SK-N-SH treated with all-trans-retinoic acid at 6 μM for 48 hours (cell line): ENCODE results near the gene CRAMP1.

ENCODE experiments used
- ARNTL ChIP-seq: fragments of 450-650 bp; formaldehyde crosslinking; IDR thresholded peaks from 2 replicates; pipeline ENCODE4 v1.5.0; 2020; ENCODE audit warnings: low read depth, mild to moderate bottlenecking, moderate library complexity, borderline replicate concordance
- PATZ1 ChIP-seq: fragments of 250-450 bp; sonication (Bioruptor Pico); IDR thresholded peaks from 2 replicates; pipeline ENCODE4 v1.8.0; 2020; ENCODE audit warnings: mild to moderate bottlenecking, moderate library complexity, borderline replicate concordance
- RARB ChIP-seq: fragments of 250-450 bp; sonication (Bioruptor Pico); IDR thresholded peaks from 2 replicates; pipeline ENCODE4 v1.8.0; 2021; ENCODE audit warnings: mild to moderate bottlenecking, moderate library complexity
- TOX ChIP-seq: fragments of 250-450 bp; sonication (Bioruptor Pico); IDR thresholded peaks from 2 replicates; pipeline ENCODE4 v1.8.0; 2021; ENCODE audit warnings: mild to moderate bottlenecking, moderate library complexity, borderline replicate concordance
- ZFP3 ChIP-seq: fragments of 250-450 bp; sonication (Bioruptor Pico); IDR thresholded peaks from 2 replicates; pipeline ENCODE4 v1.5.0; 2020; ENCODE audit warnings: mild to moderate bottlenecking, moderate library complexity
- ZNF70 ChIP-seq: fragments of 450-650 bp; formaldehyde crosslinking; IDR thresholded peaks from 2 replicates; pipeline ENCODE4 v1.5.0; 2020; ENCODE audit warnings: mild to moderate bottlenecking, moderate library complexity

- TF ChIP-seq RARB (no peak), ZFP3 (no peak), PATZ1 (CRISPR knock-in tag) (no peak), TOX (CRISPR knock-in tag) (no peak), ZNF70 (CRISPR knock-in tag) (no peak), ARNTL (CRISPR knock-in tag) (no peak)
Measured at GRCh38 chr16:1613728-1614455, 1.7 kb downstream of the CRAMP1 start.
